Stimulated activated CD4-positive, alpha-beta T cell treated with anti-CD3 and anti-CD28 coated beads, Interleukin-2, amount 100 ng/mL, for 48 hours (primary cell): ENCODE data around the gene RCAN2.
A peak's percentile ranks its signal among the peaks of the same experiment; 100 is the strongest.

Source experiments
- DNase-seq, 2 donors: peaks; one replicate each; pipeline ENCODE4 v3.0.0-alpha.2; 2020

RCAN2 gene

DNA sequence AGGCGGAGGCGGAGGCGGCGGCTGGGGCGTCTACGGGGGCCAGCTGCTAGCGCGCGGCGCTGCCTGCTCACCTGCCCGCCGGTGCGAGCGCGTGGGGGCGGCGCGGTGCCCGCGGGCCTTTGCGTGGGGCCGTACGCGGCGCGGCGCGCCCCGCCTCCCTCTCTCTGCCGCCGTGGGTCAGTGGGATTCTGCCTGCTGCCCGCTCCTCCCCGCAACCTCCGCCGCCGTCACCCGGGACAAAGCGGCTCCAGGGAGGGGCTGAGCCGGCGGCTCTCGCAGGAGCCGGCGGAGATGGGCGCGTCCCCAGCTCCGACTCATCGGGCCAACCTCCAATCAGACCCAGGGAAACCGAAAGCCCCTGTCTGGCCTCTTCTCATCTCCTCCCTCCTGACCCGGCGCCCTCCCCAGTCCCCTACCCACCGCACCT is at the start of gene RCAN2:
Gene RCAN2, minus strand, starts transcription at position 249 of the 427 bp plus-strand sequence.
- peak in 1 of 2 donors; percentile 13 for DNase-seq

GRCh38 chr6:46539866-46540265 is 48.6 kb upstream of the RCAN2 start:
- DNase-seq, result no peak

- DNase-seq, result no peak
These were observed 47.7 kb upstream of the RCAN2 start for GRCh38 chr6:46538800-46539480.

GRCh38 chr6:46530896-46531295 is 39.6 kb upstream of the RCAN2 start:
- no peak for DNase-seq

DNA sequence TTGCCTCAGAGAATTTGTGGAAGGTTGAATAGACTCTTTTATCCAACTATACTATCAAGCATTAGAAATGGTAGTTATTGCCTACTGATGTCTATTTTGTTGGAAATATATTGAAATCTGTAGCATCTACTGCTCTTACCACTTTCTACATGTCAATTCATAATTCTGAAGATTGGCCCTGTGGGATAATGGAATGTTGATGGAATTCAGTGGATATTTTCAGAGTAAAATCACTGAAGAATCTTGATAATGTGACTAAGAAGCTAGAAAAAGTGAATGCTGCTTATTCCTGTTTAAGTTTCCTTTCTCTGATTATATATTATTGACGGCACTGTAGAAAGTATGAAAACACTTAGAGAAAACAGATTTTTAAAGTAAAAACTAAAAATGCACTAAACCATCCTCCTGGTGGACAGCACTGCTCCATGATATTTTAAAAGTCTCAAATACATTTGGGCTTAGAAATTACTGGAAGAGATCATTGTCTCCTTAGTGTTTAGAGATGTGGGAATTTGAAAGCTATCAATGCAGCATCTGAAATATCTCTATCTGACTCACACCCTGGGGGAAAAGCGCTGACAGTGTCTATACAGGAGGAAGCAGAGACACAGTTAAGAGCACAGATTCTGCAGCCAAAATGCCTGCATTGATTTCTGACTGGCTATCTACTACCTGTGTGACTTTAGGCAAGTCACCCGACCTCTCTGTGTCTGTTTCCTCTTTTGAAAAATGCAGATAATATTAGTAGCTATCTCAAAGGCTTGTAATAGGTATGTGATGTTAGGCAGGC is 37.9 kb upstream of the RCAN2 start:
- DNase-seq, result no peak

- DNase-seq, result no peak
These were observed 35.4 kb upstream of the RCAN2 start for GRCh38 chr6:46526607-46527006.

GRCh38 chr6:46525583-46525982 is 34.3 kb upstream of the RCAN2 start:
- no peak for DNase-seq

DNA sequence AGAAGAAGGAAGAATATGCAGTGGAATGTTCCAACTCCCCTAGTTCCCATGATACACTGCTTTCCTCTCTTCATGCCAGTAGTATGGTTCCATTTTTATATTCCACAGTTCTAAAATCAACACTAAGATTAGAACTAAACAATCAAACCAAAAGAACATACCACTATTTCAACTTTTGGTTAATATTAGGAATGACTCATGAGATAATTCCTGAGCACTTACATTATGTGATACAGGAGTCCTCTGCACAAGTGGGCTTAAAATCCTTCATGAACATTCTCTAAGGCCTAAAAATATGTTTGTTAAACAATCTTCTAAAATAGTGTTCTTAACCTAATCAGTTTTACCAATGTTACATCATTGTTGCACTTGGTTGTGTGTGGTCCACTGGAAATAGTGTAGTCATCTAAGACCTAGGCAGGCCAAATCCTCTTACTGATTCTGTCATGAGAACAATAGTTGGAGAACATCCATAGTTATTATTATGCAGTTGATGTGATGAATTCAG is 30.3 kb upstream of the RCAN2 start:
- DNase-seq, result no peak

- no peak for DNase-seq
These were observed 26.0 kb upstream of the RCAN2 start for GRCh38 chr6:46517202-46517601.

GRCh38 chr6:46513533-46513932 is 22.3 kb upstream of the RCAN2 start:
- DNase-seq, result no peak

DNA sequence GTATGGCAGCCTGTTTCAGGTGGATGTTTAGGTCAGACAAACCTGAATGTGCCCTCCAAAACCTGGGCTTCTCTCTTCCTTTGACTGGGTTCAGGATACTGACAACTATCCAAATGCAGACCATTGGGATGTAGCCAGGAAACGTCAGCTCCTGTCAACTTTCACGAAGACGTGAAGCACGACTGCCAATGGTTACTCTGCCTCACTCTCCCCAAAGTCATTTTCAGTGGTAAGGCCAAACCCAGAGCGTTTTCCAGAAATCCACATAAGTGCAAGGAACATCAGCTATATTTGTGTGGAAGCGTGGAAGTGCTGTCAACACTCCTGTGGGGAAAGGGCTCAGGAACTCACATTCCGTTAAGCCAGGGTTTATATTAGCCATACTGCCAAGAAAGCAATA is 20.1 kb upstream of the RCAN2 start:
- DNase-seq, result no peak

DNA sequence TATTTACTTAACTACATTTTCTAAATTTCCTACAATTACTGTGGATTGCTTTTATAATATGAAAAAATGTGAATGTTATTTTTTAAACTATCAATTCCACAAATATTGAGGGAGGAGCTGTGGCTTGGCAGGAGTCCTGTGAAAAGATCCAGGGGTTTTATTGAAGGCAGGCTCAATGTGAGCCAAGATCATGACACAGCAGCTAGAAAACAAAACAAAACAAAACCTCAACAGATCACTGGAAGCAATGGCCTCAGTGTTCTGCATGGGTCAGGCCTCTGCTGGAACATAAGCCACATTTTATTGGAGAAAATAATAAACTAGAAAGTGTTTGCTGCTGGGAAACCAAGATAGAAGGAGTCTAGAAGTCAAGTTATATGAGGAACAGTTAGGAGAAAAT is 19.4 kb upstream of the RCAN2 start:
- no peak for DNase-seq

DNA sequence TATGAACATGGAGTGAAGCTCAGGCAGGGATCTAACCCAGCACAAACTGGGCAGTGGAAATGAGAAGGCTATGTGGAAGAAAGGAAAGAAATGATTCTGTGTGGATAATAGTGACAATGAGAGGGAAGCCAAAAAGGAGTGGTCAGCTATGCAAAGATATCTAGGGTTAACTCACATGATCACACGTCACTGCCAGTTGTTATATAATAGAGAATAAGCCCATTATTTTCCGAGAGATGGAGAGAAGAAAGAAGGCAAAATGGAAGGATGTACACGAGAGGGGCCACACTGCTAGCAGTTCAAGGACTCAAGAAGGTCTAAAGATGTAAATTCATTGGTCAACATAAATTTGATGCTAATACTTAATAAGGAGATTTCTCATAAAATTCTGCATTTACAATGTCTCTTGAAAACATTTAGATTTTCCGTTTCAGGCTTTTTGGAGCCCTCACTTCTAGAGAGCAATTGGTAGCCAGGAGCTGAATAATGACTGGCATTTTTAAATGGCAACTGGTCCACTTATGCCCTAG is 18.8 kb upstream of the RCAN2 start:
- no peak for DNase-seq

GRCh38 chr6:46509063-46509462 is 17.8 kb upstream of the RCAN2 start:
- DNase-seq, result no peak

- DNase-seq, result no peak
These were observed 16.2 kb upstream of the RCAN2 start for GRCh38 chr6:46507426-46507825.

DNA sequence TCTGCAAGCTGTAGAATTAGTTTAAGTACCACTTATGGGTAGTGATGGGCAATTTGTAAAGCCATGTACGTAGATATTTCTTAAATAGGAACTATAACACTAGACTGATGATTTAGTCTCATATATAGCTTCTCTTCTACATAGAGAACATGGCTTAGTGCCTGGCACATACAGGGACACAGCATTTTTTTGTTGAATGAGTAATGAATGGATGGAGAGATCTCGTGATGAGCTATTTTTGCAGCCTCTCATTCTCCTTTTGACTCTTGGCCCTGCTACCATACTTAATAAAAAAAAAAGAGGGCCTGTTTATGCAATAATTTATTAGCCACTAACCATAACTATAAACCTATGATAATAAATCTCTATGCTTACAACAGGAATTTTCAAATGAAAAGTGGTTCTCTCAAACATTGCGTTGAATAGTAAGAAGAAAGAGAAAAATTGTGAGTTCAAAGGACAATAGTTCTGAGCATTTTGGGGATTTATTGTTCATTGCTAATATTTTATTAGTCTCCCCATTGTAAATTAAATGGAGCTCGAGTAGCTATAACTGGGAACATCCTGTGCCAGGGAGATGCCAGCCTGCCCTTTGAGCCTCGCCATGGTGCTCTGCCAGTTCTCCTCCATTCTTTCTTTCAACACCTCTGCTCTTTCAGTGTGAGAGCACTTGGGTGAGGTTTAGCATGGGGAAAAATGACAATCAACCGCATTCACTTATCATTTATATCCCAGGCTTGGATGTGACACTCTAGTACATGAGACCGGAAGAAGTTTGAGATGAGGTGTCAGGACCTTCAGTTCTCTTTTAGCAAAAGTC is 14.7 kb upstream of the RCAN2 start:
- DNase-seq, result no peak

DNA sequence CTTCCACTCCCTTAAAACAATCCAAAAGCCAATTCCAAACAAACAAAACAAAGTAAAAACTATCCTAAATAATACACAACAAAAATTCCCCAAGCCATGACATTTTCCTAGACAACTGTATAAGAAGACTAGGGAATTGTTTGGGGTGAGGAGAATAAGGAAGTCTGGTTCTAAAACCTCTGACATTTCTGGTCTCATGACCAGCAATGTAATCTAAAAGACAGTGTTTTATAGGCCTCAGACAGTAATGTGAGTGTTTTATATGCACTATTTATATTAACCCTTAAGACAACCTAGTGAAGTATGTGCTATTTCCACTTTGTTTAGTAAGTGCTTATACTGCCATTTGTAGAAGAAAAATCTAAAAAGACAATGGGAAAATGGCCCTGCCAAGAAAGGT is 13.0 kb upstream of the RCAN2 start:
- no peak for DNase-seq

DNA sequence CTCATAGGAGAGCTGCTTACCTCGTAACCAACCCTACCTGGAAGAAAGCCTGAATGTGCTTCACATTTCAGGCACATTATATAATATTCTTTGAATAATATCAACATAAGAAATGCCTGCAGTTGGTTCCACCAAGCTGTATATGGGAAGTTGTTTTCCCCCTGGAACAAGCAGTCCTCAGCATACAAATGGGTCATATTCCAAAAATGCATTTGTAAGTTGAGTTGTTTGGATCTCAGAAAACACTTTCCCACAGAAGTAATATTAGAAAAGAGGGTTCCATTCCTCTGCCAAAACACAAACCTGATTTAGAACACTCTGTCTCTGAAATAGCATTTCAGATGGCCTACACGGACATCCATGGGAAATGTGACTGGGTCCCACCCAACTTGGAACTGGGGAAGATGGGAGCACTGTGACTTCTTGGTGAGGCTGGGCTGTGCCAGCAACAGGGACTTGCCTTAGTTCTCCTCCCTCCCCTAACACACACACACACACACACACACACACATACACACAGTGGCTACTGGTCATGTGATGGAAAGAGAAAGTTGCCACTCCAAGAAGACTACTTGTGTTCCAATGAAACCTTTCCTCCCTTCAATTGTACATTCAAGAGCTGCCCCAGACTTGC is 11.4 kb upstream of the RCAN2 start:
- no peak for DNase-seq

DNA sequence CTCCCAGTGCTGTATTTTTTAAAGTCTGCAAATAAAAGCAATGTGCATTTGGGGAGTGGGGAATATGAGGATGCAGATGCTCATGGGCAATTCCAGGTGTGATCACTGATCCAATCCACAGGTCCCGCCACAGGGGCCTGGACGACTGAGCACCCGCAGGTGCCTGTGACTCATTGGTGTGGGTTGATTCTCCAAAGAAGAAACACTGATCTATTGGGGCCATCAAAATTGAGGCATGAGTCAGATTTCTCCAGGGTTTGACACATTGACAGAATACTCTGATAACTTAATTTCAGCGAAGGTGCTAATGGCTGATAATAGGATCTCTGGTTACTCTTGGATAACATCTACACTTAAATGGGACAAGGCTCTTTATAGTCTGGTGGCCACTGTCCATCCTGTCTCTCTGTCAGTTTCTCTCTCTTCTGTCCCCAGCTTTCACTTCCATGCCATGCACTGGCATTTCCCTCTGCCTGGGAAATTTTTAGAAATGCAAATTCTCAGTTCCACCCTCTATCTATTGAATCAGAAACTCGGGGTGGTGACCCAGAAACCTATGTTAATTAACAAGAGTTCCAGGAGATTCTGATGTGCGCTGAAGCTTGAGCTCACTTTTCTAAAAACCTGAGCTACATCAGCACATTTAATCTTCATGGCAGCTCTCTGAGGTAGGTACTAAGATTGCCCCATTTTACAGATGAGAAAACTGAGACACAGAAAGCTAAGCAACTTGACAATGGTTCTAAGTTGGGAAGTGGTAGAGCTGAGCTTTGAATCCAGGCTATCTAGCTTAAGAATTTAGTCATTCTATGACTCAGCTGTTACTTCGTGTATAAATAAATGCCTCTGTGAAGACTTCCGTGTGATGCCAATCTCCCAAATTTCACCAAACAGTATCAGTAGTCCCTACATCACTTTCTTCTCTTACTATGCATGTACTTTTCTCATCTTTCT is 10.2 kb upstream of the RCAN2 start:
- no peak for DNase-seq

DNA sequence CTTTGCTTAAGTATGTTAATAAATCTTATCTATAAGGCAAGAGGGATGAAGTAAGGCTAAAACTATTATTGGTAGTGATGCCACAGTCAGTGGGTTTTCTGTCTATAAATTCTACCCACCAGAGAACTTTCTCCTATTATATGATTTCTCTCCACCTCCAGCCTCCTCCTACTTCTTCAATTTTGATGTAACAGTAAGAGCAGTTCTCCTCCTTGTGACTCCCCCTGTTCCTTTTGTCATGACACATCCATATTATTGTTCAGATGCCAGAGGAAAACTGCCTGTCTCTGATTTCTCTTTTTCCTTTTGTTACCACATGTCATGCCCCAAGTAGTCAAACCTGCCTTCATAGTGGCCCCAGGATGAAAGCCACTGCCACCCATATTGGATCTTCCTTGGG is 9.1 kb upstream of the RCAN2 start:
- DNase-seq, result no peak
